GM23338 (cell line): Measurements from ENCODE around the gene MYDGF. TPM values are rescaled to one million over a fixed set of nuclear protein-coding genes. Genes with fewer than 3 reads are reported as not detected.

Source experiments
- EZH2phosphoT487 ChIP-seq: fragments of 200-600 bp; sonication (generic); IDR thresholded peaks from one replicate; pipeline ENCODE4 v1.8.1; 2018; ENCODE audit warnings: antibody characterized with exemption; ENCODE audit not compliant: unreplicated experiment
- JUNB ChIP-seq: IDR thresholded peaks from one replicate; pipeline ENCODE4 v1.6.1; 2016; ENCODE audit warnings: antibody characterized with exemption; ENCODE audit not compliant: unreplicated experiment
- NANOG ChIP-seq: IDR thresholded peaks from 2 replicates; pipeline ENCODE4 v1.6.1; 2016; ENCODE audit warnings: antibody characterized with exemption, borderline replicate concordance
- REST ChIP-seq: IDR thresholded peaks from one replicate; pipeline ENCODE4 v1.6.1; 2018; ENCODE audit warnings: antibody characterized with exemption; ENCODE audit not compliant: unreplicated experiment
- ZNF114 ChIP-seq: fragments of 250-450 bp; sonication (Bioruptor Pico); IDR thresholded peaks from 2 replicates; pipeline ENCODE4 v1.5.0; 2020; ENCODE audit warnings: mild to moderate bottlenecking, moderate library complexity
- polyA plus RNA-seq: library from polyadenylated mRNA; unstranded; fragments of >200 nt; fragmentation: Nextera tagmentation; extraction: Ambion mirVana; gene quantifications from 2 replicates; pipeline ENCODE4 v1.2.1, GENCODE V29; 2016
- total RNA-seq: library from RNA; depleted of rRNA; stranded (reverse); fragments of >200 nt; shearing (Covaris generic); gene quantifications from 2 replicates; pipeline ENCODE4 v1.2.3, GENCODE V29; 2014
- TF ChIP-seq, protein P1 (sequence below): fragments of 250-450 bp; sonication (Bioruptor Pico); IDR thresholded peaks from 2 replicates; pipeline ENCODE4 v1.5.0; 2020; ENCODE audit warnings: mild to moderate bottlenecking, moderate library complexity

The MYDGF gene
- total and polyA plus RNA-seq, 2 experiments from 2014 or later: 42.3 to 99.5 TPM

- TF ChIP-seq, protein P1, sequence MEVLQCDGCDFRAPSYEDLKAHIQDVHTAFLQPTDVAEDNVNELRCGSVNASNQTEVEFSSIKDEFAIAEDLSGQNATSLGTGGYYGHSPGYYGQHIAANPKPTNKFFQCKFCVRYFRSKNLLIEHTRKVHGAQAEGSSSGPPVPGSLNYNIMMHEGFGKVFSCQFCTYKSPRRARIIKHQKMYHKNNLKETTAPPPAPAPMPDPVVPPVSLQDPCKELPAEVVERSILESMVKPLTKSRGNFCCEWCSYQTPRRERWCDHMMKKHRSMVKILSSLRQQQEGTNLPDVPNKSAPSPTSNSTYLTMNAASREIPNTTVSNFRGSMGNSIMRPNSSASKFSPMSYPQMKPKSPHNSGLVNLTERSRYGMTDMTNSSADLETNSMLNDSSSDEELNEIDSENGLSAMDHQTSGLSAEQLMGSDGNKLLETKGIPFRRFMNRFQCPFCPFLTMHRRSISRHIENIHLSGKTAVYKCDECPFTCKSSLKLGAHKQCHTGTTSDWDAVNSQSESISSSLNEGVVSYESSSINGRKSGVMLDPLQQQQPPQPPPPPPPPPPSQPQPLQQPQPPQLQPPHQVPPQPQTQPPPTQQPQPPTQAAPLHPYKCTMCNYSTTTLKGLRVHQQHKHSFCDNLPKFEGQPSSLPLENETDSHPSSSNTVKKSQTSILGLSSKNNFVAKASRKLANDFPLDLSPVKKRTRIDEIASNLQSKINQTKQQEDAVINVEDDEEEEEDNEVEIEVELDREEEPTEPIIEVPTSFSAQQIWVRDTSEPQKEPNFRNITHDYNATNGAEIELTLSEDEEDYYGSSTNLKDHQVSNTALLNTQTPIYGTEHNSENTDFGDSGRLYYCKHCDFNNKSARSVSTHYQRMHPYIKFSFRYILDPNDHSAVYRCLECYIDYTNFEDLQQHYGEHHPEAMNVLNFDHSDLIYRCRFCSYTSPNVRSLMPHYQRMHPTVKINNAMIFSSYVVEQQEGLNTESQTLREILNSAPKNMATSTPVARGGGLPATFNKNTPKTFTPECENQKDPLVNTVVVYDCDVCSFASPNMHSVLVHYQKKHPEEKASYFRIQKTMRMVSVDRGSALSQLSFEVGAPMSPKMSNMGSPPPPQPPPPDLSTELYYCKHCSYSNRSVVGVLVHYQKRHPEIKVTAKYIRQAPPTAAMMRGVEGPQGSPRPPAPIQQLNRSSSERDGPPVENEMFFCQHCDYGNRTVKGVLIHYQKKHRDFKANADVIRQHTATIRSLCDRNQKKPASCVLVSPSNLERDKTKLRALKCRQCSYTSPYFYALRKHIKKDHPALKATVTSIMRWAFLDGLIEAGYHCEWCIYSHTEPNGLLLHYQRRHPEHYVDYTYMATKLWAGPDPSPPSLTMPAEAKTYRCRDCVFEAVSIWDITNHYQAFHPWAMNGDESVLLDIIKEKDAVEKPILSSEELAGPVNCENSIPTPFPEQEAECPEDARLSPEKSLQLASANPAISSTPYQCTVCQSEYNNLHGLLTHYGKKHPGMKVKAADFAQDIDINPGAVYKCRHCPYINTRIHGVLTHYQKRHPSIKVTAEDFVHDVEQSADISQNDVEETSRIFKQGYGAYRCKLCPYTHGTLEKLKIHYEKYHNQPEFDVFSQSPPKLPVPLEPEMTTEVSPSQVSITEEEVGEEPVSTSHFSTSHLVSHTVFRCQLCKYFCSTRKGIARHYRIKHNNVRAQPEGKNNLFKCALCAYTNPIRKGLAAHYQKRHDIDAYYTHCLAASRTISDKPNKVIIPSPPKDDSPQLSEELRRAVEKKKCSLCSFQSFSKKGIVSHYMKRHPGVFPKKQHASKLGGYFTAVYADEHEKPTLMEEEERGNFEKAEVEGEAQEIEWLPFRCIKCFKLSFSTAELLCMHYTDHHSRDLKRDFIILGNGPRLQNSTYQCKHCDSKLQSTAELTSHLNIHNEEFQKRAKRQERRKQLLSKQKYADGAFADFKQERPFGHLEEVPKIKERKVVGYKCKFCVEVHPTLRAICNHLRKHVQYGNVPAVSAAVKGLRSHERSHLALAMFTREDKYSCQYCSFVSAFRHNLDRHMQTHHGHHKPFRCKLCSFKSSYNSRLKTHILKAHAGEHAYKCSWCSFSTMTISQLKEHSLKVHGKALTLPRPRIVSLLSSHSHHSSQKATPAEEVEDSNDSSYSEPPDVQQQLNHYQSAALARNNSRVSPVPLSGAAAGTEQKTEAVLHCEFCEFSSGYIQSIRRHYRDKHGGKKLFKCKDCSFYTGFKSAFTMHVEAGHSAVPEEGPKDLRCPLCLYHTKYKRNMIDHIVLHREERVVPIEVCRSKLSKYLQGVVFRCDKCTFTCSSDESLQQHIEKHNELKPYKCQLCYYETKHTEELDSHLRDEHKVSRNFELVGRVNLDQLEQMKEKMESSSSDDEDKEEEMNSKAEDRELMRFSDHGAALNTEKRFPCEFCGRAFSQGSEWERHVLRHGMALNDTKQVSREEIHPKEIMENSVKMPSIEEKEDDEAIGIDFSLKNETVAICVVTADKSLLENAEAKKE (CRISPR knock-in tag): no peak
- TF ChIP-seq NANOG (no peak), EZH2phosphoT487 (no peak), REST (no peak), ZNF114 (CRISPR knock-in tag) (no peak), JUNB (no peak)
Measured at GRCh38 chr19:4635754-4636116, 34.4 kb downstream of the MYDGF start (continued).
